Endothelial cell (in vitro differentiated cells): ENCODE data around the gene SLC16A7. TPM values are rescaled to one million over a fixed set of nuclear protein-coding genes. Genes with fewer than 3 reads are reported as not detected.
"Not testable (repeated sequence)": the region's sequence is repeated elsewhere in the genome, so short reads cannot be mapped to it uniquely, and the experiment has no call there.

Experiments used
- DNase-seq: peaks from one replicate; pipeline ENCODE4 v3.0.0; 2021; ENCODE audit warnings: low spot score
- H3K27ac Mint-ChIP-seq: one replicate; pipeline ENCODE4 v1.8.0; 2021; ENCODE audit warnings: mixed read lengths, inconsistent platforms; ENCODE audit not compliant: unreplicated experiment
- H3K27me3 Mint-ChIP-seq: one replicate; pipeline ENCODE4 v1.8.0; 2021; ENCODE audit warnings: mild to moderate bottlenecking, moderate library complexity, mixed read lengths, inconsistent platforms; ENCODE audit not compliant: unreplicated experiment
- H3K36me3 Mint-ChIP-seq: one replicate; pipeline ENCODE4 v1.8.0; 2021; ENCODE audit warnings: mild to moderate bottlenecking, low read depth, mixed read lengths, inconsistent platforms; ENCODE audit not compliant: unreplicated experiment
- H3K4me1 Mint-ChIP-seq: one replicate; pipeline ENCODE4 v1.8.0; 2021; ENCODE audit warnings: mild to moderate bottlenecking, mixed read lengths, inconsistent platforms; ENCODE audit not compliant: unreplicated experiment
- H3K4me3 Mint-ChIP-seq: one replicate; pipeline ENCODE4 v1.8.0; 2021; ENCODE audit warnings: mild to moderate bottlenecking, mixed read lengths, inconsistent platforms; ENCODE audit not compliant: unreplicated experiment
- H3K9me3 Mint-ChIP-seq: one replicate; pipeline ENCODE4 v1.8.0; 2021; ENCODE audit warnings: mixed read lengths, inconsistent platforms; ENCODE audit not compliant: unreplicated experiment
- total RNA-seq: library from RNA; stranded (reverse); fragmentation: NEBNext Ultra II Directional; extraction: Animal tissue kit (Norgen Biotek cat#: 25700); gene quantifications from one replicate; pipeline ENCODE4 v1.2.1, GENCODE V29; 2021; ENCODE audit not compliant: unreplicated experiment
- TF ChIP-seq, protein P1 (sequence below): fragments of 200-600 bp; sonication (generic); IDR thresholded peaks from one replicate; pipeline ENCODE4 v1.5.0; 2021; ENCODE audit warnings: antibody characterized with exemption; ENCODE audit not compliant: unreplicated experiment

SLC16A7 gene
- total RNA-seq, 1 donor from 2014 or later, result 14.6 TPM

GRCh38 chr12:59742841-59743240, 147.0 kb downstream of the SLC16A7 start:
- H3K27me3 Mint-ChIP-seq, result no peaks in the 10 kb centered on the region
- H3K27ac Mint-ChIP-seq, result no peak overlapping the region
- TF ChIP-seq, protein P1, sequence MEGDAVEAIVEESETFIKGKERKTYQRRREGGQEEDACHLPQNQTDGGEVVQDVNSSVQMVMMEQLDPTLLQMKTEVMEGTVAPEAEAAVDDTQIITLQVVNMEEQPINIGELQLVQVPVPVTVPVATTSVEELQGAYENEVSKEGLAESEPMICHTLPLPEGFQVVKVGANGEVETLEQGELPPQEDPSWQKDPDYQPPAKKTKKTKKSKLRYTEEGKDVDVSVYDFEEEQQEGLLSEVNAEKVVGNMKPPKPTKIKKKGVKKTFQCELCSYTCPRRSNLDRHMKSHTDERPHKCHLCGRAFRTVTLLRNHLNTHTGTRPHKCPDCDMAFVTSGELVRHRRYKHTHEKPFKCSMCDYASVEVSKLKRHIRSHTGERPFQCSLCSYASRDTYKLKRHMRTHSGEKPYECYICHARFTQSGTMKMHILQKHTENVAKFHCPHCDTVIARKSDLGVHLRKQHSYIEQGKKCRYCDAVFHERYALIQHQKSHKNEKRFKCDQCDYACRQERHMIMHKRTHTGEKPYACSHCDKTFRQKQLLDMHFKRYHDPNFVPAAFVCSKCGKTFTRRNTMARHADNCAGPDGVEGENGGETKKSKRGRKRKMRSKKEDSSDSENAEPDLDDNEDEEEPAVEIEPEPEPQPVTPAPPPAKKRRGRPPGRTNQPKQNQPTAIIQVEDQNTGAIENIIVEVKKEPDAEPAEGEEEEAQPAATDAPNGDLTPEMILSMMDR, result no peak
- no peaks in the 10 kb centered on the region for H3K9me3 Mint-ChIP-seq
- no peaks in the 10 kb centered on the region for H3K36me3 Mint-ChIP-seq
- H3K4me3 Mint-ChIP-seq, result no peak overlapping the region
- DNase-seq, result no peak
- H3K4me1 Mint-ChIP-seq, result no peaks in the 10 kb centered on the region

- H3K9me3 Mint-ChIP-seq, result peaks cover 4% of the 10 kb centered on the region
- TF ChIP-seq, protein P1, result no peak
Observed at GRCh38 chr12:59744564-59744963, 148.7 kb downstream of the SLC16A7 start.

GRCh38 chr12:59751091-59751490, 155.3 kb downstream of the SLC16A7 start:
- DNase-seq, H3K4me3 Mint-ChIP-seq, H3K27ac Mint-ChIP-seq, H3K4me1 Mint-ChIP-seq, H3K27me3 Mint-ChIP-seq: not testable (repeated sequence)
- H3K9me3 Mint-ChIP-seq, result peaks cover 12% of the 10 kb centered on the region
- peaks cover 18% of the 10 kb centered on the region for H3K36me3 Mint-ChIP-seq

More at GRCh38 chr12:59744564-59744963, 148.7 kb downstream of the SLC16A7 start:
- Mint-ChIP-seq H3K4me3 (no peak overlapping the region), H3K4me1 (no peaks in the 10 kb centered on the region), H3K27ac (no peak overlapping the region), H3K27me3 (no peaks in the 10 kb centered on the region), H3K36me3 (peaks cover 3% of the 10 kb centered on the region)
- DNase-seq, result no peak

GRCh38 chr12:59761542-59761941, 165.7 kb downstream of the SLC16A7 start:
- Mint-ChIP-seq H3K9me3 (no peaks in the 10 kb centered on the region), H3K27me3 (no peaks in the 10 kb centered on the region), H3K36me3 (no peaks in the 10 kb centered on the region), H3K4me3 (no peak overlapping the region), H3K4me1 (no peaks in the 10 kb centered on the region), H3K27ac (no peak overlapping the region)
- TF ChIP-seq, protein P1, result no peak
- DNase-seq, result no peak

GRCh38 chr12:59763835-59764234, 168.0 kb downstream of the SLC16A7 start:
- H3K27ac Mint-ChIP-seq, result no peak overlapping the region
- H3K4me1 Mint-ChIP-seq, result no peaks in the 10 kb centered on the region
- TF ChIP-seq, protein P1, result no peak

More at GRCh38 chr12:59763835-59764234, 168.0 kb downstream of the SLC16A7 start:
- no peak for DNase-seq
- Mint-ChIP-seq H3K4me3 (no peak overlapping the region), H3K36me3 (peaks cover 7% of the 10 kb centered on the region), H3K9me3 (peaks cover 5% of the 10 kb centered on the region), H3K27me3 (no peaks in the 10 kb centered on the region)
